Activated CD4-positive, alpha-beta T cell treated with anti-CD3 and anti-CD28 coated beads, Interleukin-2, amount 50 U/mL, for 4 hours (primary cell): Measurements from ENCODE around the gene OSTC.
"Not testable (repeated sequence)": the region's sequence is repeated elsewhere in the genome, so short reads cannot be mapped to it uniquely, and the experiment has no call there.

Experiments
- DNase-seq, 2 experiments: peaks; one replicate each; pipeline ENCODE4 v3.0.0-alpha.2; 2020

The OSTC gene

DNA sequence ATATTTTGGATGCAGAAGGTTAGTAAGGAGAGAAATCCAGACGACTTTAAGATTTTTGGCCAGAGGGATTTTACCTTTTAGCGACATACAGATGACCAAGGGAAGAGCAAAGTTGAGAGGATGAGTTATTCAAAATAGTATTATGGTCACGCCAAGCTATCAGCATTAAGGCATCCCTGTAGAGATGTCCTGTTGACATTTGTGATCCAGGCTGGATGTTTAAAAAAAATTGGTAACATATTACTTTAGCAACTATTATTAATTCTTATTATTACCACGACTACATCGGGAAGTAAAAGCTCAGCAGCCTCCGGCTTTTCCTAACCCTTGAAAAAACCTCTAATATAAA, 562 bp upstream of the OSTC start:
- no peak for DNase-seq

DNA sequence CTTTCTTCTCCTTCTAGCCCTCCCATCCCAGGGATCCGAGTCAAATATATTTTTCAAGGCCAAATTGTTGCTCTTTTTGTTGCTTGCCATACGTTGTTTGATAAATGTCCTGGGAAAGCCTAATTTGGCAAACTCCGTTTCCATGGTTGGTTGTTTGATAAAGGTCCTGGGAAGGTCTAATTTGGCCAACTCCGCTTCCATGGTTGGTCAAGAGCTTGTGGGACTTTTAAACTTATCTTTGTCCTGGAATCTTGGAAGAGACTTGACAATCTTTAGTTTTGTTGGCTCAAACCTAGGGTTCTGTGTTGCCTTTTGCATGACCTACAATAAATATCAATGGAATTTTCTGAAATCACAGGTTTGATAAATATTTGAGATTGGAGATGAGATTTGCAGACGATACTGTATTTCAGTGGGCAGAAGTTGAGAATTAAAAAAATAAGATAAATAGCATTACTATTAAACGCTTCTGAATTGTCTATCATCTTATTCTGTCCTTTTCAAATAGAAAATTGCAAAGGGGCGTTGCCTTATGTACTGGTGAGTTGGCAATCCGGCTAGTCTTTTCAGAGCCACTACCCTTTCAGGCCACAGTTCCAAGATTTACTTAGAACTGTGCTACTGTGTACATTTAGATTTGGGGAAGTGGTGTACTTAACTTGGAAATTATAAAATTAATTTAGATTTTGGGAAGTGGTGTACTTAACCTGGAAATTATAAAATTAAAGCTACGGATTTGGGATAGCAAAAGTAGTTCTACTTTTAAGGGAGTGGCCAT, 804 bp downstream of the OSTC start:
- DNase-seq: no peak

DNA sequence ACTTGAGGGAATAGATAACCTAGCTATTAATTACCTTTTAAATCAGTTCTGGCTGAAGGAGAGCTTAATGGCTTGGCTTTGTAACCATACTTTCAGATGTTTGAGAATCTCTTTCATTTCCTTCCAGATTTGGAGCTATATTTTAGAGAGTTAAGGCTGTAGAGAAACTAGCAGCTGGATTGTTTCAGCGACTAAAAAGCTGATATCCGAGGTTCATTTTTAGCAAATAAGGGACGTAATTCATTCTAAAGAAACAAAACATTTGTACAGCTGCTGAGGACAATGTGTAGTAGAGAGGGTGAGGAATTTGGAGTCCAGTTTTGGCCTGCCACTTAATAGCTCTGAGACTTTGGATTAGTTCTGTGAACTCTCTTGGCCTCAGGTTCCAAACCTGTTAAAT, 12.2 kb downstream of the OSTC start:
- DNase-seq: no peak

DNA sequence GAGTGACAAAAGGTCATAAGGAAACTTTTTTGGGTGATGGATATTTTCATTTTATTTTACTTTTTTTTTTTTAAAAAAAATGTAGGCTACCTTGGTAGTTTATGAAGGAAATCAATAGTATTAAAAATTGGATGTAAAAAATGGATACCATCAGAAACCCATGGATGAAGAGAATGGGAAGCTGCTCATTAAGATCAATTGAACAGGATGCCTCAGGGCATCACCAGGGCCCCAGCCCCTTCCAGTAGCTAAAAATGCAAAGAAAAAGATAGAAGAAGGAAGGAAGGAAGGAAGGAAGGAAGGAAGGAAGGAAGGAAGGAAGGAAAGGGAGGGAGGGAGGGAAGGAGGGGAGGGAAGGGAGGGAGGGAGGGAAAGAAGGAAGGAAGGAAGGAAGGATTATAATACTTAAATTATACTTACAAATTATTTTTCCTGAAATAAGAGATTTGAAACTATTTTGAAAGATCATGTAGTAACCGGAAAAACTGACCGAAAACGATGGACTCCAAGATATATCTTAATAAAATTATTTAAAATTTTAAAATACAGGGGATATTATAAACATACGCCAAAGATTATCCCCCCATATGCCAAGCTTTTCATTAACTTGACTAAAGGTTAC, 24.1 kb downstream of the OSTC start:
- DNase-seq: no peak

DNA sequence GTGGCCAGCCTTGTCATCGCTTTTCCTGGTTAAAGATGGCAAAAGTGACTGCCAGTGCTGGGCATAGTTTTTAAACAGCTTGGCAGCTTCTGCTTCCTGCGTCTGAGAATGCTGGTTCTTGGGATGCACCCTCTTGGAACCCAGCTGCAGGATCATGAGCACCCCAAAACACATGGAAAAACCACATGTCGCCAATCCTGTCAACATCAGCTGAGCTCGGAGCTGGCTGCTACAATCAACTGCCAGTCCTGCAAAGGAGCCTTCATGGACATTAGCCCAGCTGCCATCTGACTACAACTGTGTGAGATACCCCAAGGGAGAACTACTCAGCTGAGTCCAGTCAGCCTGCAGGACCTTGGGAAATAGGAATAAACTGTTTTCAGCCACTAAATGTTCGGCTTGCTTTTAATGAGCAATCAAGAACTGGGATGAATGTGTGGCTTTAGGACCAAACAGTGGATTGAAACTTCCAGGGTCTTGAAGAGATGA, 31.0 kb downstream of the OSTC start:
- no peak for DNase-seq

DNA sequence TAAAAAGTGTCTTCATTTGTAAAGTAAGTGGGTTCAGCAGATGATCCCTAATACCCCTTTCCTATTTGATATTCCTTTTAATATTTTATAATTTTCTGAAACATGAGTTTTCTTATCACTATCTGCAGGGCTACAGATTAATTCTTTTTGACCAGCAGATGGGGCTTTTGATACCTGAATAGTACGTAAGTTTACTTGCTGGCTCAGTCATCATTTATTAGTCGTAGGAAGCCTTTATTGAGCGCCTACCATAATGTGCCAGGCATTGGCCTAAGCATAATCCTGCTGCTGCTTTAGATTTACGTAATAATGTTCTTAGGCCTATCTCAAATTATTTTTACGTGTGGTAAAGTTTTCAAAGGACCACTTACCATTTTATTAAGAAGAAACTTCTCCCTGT, 33.1 kb downstream of the OSTC start:
- no peak for DNase-seq

DNA sequence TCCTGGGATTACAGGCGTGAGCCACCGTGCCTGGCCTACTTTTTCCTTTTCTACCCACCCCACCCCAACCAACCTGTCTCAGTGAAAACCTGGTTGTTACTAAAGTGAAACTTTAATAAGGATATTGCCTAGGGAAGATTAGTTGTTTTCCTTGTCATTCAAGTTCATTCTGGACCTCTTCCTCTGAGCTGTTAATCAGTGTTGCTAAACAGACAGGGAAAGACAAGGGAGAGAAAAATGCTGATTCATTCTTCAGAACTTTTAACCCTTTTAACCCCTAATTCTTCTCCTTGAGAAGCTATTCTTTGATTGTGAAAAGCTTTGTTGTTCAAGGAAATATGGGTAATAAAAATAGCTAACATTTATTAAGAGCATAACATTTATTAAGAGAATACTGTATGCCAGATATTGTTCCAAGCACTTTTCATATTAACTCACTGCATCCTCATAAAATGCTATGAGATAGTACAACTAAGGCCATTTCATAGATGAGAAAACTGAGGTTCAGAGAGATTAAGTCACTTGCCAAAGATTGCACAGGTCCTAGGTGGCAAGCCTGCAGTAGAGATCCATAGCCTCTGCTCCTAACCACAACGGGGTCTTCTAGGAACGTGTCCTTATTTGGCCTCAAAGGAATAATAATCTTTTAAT, 34.8 kb downstream of the OSTC start:
- DNase-seq: no peak

DNA sequence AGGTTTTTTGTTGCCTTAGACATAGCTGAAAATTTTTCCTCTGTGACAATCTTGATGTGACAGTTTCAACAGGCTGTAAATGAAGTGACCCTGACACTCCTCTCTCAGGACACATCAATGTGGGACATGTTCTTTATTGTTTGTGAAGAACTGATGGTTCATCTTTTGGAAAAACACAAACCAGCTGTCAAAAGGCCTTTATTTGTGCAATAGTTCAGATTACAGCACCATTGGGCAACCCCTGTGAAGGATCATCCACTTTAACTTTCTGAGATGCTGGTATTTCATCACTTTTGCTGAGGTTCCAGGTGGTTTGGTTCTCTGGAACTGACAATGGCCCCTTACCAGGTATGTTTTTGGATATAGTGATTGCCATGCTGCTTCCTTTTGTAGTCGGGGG, 40.3 kb downstream of the OSTC start:
- no peak for DNase-seq

DNA sequence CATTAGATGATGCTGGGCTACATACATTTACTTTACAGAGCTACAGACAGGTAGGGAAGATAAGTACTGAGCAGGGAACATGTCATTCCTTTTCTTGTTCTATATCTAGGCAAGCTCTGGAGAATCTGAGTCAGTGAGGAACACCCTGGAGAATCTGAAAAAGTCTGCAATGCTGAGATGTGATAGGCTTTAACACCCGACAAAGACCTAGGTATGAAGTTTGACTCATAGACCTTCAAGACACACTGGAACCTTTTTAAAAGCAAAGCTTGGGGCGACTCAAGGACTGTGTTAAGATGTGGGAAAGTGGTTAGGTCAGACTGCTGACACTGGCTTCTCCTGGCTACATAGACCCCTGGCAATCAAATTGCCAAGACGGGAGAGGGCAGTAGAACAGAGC, 42.8 kb downstream of the OSTC start:
- DNase-seq: no peak

DNA sequence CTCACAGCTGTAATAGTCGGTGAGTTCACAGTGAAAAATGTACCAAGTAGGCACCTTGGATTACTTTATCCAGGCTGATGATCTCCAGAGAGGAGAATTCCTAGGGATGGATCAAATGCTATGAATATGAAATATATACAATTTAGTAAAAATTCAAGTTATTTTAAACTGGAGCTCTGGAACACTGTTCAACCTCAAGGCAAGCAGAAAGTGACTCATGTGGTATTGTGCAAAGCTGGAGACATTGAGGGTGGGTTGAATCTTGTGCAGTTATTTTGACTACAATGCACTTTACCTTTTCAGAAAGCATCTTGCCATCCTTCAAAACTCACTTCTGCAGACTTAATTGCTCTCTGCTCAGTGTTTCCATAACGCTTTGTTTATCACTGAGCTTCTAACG, 43.4 kb downstream of the OSTC start:
- DNase-seq: no peak

DNA sequence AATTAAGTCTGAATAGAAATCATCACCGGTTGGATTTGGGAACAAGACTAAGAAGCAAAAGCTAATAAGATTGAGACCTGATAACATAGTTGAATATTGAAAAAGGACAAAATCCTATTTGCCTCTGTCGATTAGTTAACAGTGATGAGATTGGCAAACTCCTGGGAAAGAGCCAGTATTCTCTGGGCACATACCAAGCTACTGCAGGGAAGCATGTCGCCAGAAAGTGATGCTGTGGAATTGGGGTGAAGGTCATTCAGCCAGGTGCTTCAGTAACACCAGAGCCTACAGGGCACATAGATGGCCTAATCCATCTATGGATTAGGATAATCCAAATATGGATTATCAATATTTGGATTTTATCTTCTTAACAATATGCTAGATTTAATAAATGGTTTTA, 44.0 kb downstream of the OSTC start:
- DNase-seq: no peak

DNA sequence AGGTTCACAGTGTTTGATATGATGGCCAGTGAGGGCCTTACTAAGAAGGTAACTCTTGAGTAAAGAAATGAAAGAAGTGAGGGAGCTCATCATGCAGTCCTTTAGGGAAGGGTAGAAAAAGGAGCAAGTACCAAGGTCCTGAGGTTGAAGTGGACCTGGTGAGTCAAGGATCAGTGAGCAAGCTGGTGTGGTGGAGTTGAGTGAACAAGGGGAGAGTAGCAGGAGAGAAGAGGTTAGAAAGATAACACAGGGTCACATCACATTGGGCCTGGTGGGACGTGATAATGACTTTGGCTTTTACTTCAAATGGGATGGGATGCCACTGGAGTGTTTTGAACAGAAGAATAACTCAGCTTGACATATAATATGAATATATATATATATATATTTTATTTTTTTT, 44.7 kb downstream of the OSTC start:
- DNase-seq: no peak

DNA sequence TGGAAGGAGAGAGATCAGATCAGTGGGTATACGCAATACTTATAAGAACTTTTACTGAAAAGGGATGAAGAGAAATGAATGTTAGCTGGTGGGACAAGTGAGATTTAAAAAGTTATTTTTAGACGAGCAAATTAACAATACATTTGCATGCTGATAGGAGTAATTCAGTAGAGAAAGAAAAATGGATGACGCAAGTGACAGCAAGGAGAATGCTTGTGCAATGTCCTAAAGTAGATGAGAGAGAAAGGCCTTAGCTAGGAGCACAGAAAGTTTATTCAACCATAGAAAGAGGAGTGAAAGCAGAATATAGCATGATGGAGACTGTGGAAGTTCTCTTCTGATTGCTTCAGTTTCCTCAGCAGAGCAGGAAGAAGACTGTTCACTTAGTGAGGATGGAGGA, 45.8 kb downstream of the OSTC start:
- no peak for DNase-seq

DNA sequence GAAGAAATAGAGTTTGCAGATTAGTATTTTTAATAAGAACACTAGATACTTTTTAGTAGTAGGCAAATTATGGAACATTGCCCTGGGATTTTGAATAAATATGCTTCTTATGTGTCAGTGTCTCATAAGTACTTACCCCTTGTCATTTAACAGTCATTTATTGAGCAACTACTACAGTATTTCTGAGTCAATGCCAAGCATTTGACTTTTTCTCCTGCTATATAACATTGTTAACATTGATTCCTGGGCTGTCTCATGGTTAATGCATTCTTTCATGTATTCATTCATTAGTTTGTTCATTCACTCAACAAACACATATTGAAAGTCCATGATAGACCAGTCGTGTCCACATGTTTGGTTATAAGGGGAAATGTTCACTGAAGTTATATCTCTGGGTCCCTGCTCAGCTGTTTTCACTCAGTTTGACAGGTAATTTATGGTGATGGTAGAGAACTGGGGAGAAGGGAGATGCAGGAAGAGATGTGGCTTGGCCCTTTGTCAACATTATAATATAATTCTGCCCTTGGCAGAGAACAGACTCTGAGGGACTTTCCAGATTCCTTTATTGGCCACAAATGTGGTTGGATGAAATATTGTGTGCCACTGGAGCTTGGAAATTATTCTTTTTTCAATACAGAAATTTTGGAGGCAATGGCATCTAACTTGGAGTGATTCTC, 49.8 kb downstream of the OSTC start:
- DNase-seq: no peak

DNA sequence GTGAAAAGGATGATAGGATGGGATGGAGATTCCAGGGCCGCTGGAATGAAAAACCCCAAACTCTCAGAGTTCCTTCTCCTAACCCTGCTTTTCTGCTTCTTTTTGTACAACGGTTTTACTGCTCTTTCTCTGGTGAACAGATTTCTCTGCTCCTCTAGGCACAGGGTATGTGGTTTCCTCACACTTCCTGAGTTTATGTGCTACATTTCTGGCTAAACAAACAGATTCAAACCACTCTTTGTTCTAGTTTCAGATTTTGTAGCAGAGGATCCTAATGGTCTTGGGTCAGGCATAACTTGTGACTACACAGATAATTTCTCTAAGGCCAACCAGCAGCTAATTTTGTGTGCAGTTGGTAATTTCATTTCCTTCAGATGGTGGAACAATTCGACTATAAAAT, 52.6 kb downstream of the OSTC start:
- DNase-seq: no peak

DNA sequence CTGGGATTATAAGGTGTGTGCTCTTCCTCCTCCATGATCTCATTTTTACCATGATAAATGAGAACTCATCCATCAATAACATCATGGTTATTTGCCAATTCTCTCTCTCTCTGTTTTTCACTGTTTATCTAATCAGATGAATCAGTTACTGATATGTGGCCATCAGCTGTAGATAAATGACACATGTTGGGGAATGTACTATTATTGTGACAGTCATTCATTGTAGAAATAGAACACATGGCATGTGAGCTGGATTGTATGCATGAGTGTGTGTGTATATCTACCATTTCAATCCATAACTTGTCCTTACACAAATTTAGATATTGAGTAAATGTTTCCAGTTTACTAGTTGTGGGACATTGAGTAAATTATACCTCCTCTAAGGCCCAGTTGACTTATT, 53.0 kb downstream of the OSTC start:
- DNase-seq: no peak

DNA sequence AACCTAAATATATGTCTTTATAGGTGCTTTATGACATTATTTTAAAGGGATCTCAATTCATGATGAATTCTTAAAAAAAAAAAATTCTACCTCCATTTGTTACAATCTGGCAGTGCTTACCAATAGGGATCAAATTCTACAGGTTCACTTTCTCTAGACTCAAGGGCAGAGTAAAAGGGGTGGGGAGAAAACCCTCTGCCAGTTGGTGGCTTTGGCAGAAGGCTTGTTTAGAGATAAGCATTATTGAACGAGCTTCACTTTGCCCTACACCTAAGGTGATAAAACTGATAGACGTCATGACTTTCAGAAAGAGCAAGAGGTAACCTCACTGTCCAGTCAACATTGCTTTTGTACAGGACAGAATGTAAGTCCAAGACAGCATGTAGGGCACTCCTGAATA, 53.6 kb downstream of the OSTC start:
- DNase-seq: no peak

DNA sequence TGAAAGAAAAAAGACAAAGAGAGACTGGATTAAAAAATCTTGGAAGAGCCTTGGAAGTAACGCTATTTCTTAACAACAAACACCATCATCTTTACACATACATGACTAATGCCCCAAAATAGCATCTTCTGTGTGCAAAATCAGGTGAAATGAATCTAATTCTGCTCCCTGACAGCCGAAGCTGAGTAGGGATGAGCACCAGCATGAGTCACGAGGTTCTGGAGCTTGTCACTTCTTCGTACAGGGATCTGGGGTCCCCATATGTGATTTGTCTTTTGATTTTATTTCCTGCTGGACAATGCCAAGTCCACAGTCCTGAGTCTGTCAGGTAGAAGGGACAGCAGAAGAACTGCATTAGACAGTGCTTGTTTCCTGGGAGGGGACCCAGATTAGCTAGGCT, 55.9 kb downstream of the OSTC start:
- DNase-seq: no peak

DNA sequence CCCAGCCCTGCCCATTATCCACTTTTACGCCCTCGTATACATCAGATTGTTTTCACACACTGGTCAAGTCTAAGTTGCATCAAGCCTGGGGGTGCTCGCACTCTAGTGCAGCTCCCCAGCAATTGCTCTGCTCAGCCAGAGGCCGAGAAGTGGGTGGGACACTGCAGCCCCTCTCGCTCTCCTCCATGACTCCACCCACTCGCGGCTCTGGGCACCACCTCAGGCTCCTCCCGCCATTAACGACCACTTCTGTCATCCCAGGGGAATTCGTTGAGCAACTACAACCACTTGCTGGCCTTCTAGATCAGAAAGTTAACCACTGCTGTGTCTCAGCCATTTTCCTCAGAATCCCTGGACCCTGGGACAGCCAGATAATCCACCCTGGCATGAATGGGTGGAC, 58.8 kb downstream of the OSTC start:
- no peak for DNase-seq

DNA sequence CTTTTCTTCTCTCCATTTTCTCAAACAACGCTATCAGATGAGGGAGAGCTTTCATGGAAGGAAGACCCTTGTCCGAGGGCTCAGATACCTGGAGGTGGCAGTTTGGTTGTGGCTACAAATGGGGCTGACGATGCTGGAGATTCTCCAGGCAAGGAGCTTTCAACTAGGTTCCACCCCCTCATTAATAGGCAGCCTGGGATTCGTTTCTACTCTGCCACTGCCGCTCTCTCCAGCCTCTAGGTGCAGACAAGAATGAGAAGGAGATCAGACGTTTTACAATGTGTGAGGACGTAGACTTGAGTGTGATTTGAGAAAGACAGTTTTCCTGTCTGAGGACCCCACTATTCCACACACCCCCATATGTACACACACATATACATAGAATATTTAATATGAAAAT, 59.3 kb downstream of the OSTC start:
- no peak for DNase-seq

DNA sequence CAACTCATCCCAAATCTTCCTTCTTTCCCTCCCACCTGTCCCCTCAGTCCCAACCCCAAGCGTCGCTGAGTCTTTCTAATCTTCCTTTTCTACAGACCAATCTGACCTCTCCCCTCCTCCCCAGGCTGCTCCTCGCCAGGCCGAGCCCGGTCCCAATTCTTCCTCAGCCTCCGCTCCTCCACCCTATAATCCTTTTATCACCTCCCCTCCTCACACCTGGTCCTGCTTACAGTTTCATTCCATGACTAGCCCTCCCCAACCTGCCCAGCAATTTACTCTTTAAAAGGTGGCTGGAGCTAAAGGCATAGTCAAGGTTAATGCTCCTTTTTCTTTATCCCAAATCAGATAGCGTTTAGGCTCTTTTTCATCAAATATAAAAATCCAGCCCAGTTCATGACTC, 60.2 kb downstream of the OSTC start:
- not testable (repeated sequence) for DNase-seq

DNA sequence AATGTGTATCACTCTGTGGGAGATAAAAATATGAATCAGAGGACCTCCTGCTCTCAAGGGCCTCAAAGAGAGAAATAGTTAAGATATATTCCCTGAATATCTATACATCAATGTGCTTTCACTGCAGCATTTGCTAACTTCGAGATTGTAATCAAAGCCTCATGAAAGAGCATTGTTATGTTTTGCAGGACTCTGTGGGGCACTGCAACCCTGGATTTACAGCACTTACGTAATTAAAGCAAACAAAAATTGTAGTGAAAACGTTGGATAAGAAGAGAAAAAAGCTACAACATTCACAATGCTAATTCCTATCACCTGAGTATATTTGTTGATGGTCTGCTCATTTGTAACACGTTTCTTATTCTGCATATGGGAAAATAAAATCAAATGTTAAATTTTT, 64.5 kb downstream of the OSTC start:
- no peak for DNase-seq

DNA sequence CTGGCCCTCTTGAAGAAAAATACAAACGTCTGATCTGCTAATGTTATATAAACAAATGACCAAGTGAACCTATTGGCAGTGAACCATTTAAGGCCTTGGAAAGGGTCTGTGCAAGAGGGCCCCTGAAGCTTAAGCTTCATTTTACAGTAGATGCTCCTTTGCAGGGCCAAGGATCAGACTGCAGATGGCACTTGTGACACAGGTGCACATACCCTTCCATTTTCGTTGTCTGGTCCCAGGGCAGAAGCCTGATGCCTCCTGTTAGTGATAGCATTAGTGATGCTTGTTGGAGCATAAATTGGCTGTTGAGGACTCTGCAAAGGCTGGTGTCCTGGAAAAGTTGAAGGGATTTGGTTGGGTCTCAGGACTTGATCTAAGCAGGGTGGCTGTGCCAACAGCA, 65.9 kb downstream of the OSTC start:
- DNase-seq: no peak

DNA sequence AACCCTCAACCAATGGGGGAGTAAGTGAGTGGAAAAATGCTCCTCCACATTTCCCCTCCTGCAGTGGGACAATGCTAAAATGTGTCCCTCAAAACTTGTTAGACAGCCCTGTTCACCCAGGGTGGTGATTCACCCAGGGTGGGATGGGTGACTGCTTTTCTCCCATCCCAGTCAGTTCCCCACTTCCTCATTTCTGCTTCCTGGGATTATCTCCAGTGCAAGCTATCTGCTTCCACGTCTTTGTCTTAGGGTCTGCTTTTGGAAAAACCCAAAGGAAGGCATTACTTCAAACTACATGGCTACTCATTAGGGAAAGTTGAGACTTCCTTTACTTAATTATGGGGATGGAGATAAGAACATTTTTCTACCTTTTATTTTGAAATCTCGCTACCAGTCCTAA, 67.0 kb downstream of the OSTC start:
- DNase-seq: no peak
